HS-27A (cell line): ENCODE data around the gene LRRK1.

Experiments
- DNase-seq: peaks from one replicate; pipeline ENCODE4 v3.0.0-alpha.2; 2012; ENCODE audit warnings: low read depth, missing footprints

Gene LRRK1

GRCh38 chr15:101113114-101114005 lies 194.2 kb downstream of the LRRK1 start:
- DNase-seq, result no peak

- DNase-seq, result no peak
Measured at GRCh38 chr15:101114166-101114565, 195.0 kb downstream of the LRRK1 start.

DNA sequence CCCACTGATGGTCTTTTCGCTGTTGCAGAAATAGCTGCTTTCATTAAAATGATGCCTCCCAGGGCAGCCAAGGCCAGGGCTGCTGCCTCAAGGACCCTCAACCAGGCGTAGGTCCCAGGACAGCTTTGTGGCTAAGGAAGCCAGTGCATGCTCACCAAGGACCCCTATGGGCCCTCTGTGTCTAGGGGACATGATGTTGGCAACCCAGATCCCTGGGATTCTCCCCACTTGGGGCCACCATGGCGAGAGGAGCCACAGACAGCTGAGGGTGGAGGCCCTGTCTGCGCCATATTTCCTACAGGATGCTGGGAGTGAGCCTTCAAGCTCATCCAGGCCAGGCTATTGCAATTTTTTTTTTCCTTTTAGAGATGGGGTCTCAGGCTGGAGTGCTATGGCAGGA lies 195.5 kb downstream of the LRRK1 start:
- DNase-seq, result no peak

DNA sequence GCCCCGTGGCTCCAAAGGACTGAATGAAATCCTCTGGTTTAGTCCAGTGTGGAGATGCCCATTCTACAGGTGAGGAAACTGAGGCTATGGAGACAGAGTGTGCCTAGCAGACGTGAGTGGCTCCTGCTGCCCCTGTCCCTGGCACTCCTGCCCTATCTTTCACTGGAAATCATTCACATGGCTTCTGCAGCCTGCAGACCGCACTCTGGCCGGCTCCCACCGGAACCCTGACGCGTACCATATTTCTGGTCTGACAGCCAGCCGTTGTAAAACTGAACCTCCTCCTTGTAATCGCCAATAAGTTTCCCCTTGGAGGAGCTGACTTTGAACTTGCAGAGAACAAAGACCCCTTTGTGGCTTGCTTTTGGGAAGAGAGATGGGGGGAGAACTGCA lies 196.2 kb downstream of the LRRK1 start:
- no peak for DNase-seq

DNA sequence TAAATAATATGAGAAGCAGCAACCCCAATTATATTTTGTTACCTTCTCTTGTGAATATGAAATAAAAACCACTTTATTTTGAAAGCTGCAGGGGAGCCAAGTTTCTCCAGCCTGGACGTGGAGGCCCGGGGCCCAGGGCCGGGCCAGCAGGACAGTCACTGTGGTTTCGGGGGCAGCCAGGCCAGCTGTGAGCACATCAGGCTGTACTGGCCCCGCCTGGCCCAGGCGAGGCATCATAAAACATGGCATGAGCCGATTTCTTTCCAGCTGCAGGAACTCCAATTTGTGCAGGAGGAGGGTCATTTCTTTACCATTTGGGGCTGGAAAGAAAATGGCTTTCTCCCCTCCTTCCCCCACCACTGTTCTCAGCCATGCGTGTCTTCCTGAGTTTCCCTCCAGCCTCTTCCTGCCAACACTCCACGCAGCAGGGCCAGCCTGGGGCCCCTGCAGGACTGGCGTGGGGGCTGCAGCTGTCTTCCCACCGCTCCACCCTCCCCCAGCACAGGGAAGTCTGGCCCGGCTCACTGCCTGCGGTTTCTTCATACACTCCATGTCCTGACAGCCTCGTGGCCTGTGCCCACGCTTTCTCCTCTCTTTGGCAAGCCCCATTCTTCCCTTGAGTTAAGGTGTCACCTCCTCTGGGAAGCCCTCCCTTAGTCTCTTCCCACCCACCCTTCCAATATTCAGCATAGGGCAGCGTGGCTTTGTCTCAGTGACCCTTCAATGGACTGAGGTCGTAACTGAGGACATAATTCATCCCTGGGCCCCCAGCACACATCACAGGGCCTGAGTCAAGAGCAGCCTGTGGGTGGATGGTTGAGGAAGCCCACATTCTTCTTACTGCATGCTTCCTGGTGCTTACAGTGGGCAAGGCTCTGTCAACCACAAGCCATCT lies 196.9 kb downstream of the LRRK1 start:
- no peak for DNase-seq

GRCh38 chr15:101116681-101116976 lies 197.5 kb downstream of the LRRK1 start:
- DNase-seq, result no peak

DNA sequence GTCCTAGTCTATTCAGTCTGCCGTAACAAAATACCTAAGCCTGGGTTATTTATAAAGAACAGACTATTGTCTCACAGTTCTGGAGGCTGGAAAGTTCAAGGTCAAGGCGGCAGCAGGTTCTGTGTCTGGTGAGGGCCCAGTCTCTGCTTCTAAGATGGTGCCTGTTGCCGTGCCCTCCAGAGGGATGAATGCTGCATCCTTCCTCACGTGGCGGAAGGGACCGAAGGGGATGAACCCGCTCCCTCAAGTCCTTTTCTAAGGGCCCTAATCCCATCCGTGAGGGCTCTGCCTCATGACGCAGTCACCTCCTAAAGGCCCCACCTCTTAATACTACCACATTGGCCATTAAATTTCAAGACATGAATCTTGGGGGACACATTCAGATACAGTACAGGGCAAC lies 199.0 kb downstream of the LRRK1 start:
- no peak for DNase-seq

DNA sequence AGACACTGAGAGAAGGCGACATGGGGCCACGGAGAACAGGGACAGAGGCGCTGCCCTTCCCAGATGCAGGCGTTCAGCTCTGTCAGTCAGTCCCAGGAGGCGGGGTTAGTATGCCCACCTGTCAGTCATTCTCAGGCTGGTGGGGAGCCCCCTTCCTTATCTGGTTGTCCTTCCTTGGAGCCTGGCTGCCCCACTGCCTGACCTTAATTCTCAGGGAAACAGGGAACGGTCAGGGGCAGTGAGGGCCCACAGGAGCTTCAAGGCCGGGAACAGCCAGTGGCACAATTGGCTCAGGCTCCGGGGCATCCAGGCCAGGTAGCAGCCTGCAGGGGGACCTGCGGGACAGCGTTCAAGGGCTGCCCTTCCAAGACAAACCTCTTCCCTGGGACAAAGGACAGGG lies 199.5 kb downstream of the LRRK1 start:
- DNase-seq, result no peak

- DNase-seq, result no peak
Measured at GRCh38 chr15:101119181-101119580, 200.0 kb downstream of the LRRK1 start.
